ENCODE results near the gene RASSF4. TPM values are rescaled to one million over a fixed set of nuclear protein-coding genes. Genes with fewer than 3 reads are reported as not detected.

The RASSF4 gene
- total RNA-seq, 1 donor from 2014 or later, result 29.2 TPM

- no peak for TF ChIP-seq CTCF (IDR thresholded peaks at IDR 0.05)
- no peak for TF ChIP-seq POLR2AphosphoS5 (IDR thresholded peaks at IDR 0.05; ENCODE audit: insufficient read depth in 1 of 2, low read depth in 1 of 2)
- no peak for TF ChIP-seq POLR2A (IDR thresholded peaks at IDR 0.05)
- intact Hi-C loops (cut with DNase I), result no loop called here
- Histone ChIP-seq H3K27ac (no peak overlapping the region), H3K4me1 (no peaks in the 10 kb centered on the region), H3K9me3 (no peaks in the 10 kb centered on the region), H3K36me3 (no peaks in the 10 kb centered on the region), H3K27me3 (no peaks in the 10 kb centered on the region), H3K4me3 (no peak overlapping the region)
- DNase-seq (ENCODE audit: extremely low spot score in 2 of 2), result no peak
Observed at GRCh38 chr10:44913350-44914081, 46.1 kb upstream of the RASSF4 start.

GRCh38 chr10:44914891-44915290, 44.7 kb upstream of the RASSF4 start:
- Histone ChIP-seq H3K36me3 (no peaks in the 10 kb centered on the region), H3K27me3 (no peaks in the 10 kb centered on the region), H3K4me3 (no peak overlapping the region), H3K27ac (no peak overlapping the region), H3K9me3 (no peaks in the 10 kb centered on the region), H3K4me1 (no peaks in the 10 kb centered on the region)
- intact Hi-C loops (cut with DNase I), result no loop called here
- no peak for TF ChIP-seq POLR2A (IDR thresholded peaks at IDR 0.05)
- TF ChIP-seq POLR2AphosphoS5 (IDR thresholded peaks at IDR 0.05; ENCODE audit: insufficient read depth in 1 of 2, low read depth in 1 of 2), result no peak
- no peak for TF ChIP-seq CTCF (IDR thresholded peaks at IDR 0.05)
- DNase-seq (ENCODE audit: extremely low spot score in 2 of 2), result no peak

- TF ChIP-seq POLR2AphosphoS5 (IDR thresholded peaks at IDR 0.05; ENCODE audit: insufficient read depth in 1 of 2, low read depth in 1 of 2), result no peak
- no peak for TF ChIP-seq CTCF (IDR thresholded peaks at IDR 0.05)
- Histone ChIP-seq H3K36me3 (no peaks in the 10 kb centered on the region), H3K4me3 (no peak overlapping the region), H3K4me1 (no peaks in the 10 kb centered on the region), H3K27ac (no peak overlapping the region), H3K27me3 (no peaks in the 10 kb centered on the region), H3K9me3 (no peaks in the 10 kb centered on the region)
- intact Hi-C loops (cut with DNase I), result no loop called here
- no peak for DNase-seq (ENCODE audit: extremely low spot score in 2 of 2)
Observed at GRCh38 chr10:44916429-44916828, 43.2 kb upstream of the RASSF4 start.

GRCh38 chr10:44917848-44918247, 41.8 kb upstream of the RASSF4 start:
- no peak for DNase-seq (ENCODE audit: extremely low spot score in 2 of 2)
- no peaks in the 10 kb centered on the region for H3K27me3 ChIP-seq
- H3K4me1 ChIP-seq, result no peaks in the 10 kb centered on the region
- H3K4me3 ChIP-seq, result no peak overlapping the region
- H3K9me3 ChIP-seq, result no peaks in the 10 kb centered on the region
- H3K27ac ChIP-seq, result no peak overlapping the region
- TF ChIP-seq CTCF (IDR thresholded peaks at IDR 0.05), result no peak
- TF ChIP-seq POLR2AphosphoS5 (IDR thresholded peaks at IDR 0.05; ENCODE audit: insufficient read depth in 1 of 2, low read depth in 1 of 2), result no peak
- no peak for TF ChIP-seq POLR2A (IDR thresholded peaks at IDR 0.05)
- intact Hi-C loops (cut with DNase I), result no loop called here
- no peaks in the 10 kb centered on the region for H3K36me3 ChIP-seq

GRCh38 chr10:44920252-44920651, 39.4 kb upstream of the RASSF4 start:
- intact Hi-C loops (cut with DNase I), result no loop called here
- Histone ChIP-seq H3K4me1 (no peaks in the 10 kb centered on the region), H3K27ac (no peak overlapping the region), H3K4me3 (no peak overlapping the region), H3K36me3 (no peaks in the 10 kb centered on the region), H3K9me3 (no peaks in the 10 kb centered on the region), H3K27me3 (no peaks in the 10 kb centered on the region)
- DNase-seq (ENCODE audit: extremely low spot score in 2 of 2), result peak in 1 of 2 donors; percentile 61
- TF ChIP-seq POLR2AphosphoS5 (IDR thresholded peaks at IDR 0.05; ENCODE audit: insufficient read depth in 1 of 2, low read depth in 1 of 2), result no peak
- no peak for TF ChIP-seq POLR2A (IDR thresholded peaks at IDR 0.05)
- TF ChIP-seq CTCF (IDR thresholded peaks at IDR 0.05), result no peak
